Measurements from ENCODE around the gene KAT2B.
"Not testable (repeated sequence)": the region's sequence is repeated elsewhere in the genome, so short reads cannot be mapped to it uniquely, and the experiment has no call there.

The KAT2B gene

GRCh38 chr3:20039765-20040547, at the start of gene KAT2B:
Gene KAT2B (plus strand): TSS chr3:20040446. CDS start chr3:20040478, 32 bp downstream.
- DNase-seq (ENCODE audit: low spot score), result peak; percentile 92

- no peak for DNase-seq (ENCODE audit: low spot score)
These were observed 45.5 kb upstream of the KAT2B start for GRCh38 chr3:19994796-19995195.

GRCh38 chr3:19997502-19997901, 42.7 kb upstream of the KAT2B start:
- DNase-seq (ENCODE audit: low spot score), result no peak

DNA sequence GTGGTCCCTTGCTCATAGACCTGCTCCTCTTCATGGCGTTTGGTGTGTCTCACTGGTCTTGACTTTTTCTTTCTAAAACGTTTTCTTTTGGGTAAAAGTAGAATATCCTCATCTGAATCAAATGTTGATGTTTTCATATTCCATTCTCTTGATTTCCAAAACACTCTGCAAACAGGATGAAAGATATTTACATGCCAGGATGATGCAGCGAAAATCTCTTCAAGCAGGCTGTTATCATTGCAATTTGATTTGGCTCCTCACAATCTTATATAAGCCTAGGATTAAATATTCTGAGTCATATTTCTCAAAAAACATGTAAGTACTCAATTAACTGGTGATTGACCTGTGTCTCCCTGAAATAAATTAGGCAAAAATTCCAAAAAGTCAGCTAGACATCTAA, 38.3 kb upstream of the KAT2B start:
- DNase-seq (ENCODE audit: low spot score), result no peak

- no peak for DNase-seq (ENCODE audit: low spot score)
These were observed 32.3 kb upstream of the KAT2B start for GRCh38 chr3:20007960-20008359.

DNA sequence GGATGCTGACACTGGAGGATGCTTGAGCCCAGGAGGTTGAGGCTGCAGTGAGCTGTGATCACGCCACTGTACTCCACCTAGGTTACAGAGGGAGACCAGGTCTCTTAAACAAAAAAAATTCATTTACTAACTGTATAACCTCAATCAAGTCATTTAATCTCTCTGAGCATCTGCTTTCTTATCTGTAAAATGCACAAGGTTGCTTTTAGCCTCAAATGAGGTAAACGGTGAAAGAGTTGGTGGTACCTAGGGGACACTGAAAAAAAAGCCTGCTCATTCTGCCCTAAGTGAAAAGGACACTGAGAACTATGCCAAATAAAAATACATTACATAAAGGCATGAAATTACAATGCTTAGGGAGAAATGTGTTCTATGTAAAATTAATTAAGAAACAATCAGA, 31.6 kb upstream of the KAT2B start:
- DNase-seq (ENCODE audit: low spot score), result no peak

DNA sequence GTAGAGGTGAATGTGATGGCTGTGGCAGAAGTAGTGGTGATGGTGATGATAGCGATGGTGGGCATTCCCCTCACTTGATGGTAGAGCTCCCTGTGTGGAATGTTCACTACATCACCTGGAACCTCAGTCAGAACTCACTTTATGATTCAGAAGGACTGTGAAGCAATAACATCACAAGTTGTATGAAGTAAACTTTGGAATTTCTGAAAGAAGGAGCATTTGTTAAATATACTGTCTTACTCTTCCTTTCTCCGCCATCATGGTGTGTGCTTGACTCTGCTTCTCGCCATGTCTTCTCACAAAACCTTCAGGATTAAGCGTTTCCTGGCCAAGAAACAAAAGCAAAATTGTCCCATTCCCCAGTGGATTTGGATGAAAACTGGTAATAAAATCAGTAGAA, 28.1 kb upstream of the KAT2B start, which contains the start of gene PP2D1:
TSS of gene PP2D1 (minus strand) at position 101 of the 400 bp plus-strand sequence. CDS start 192 bp downstream, outside the sequence.
- DNase-seq (ENCODE audit: low spot score), result no peak

DNA sequence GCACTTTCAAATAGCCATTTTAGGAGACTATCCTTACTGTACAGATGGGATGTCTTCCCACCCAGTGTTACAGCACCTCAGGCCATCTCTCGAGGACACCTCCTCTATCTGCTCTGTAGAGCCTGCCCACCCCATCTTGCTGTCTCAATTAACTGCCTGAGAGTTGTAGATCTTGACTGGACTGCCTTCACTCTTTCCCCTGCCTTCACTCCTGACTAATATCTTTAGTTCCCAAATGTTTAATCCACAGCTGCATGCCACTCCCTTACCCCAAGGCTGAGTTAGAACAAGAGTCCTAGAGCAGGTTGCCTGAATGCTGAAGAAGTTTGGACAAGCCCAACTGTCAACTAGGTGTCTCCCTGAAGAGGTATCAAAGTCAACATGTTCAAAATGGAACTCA, 26.9 kb upstream of the KAT2B start:
- DNase-seq (ENCODE audit: low spot score), result no peak

DNA sequence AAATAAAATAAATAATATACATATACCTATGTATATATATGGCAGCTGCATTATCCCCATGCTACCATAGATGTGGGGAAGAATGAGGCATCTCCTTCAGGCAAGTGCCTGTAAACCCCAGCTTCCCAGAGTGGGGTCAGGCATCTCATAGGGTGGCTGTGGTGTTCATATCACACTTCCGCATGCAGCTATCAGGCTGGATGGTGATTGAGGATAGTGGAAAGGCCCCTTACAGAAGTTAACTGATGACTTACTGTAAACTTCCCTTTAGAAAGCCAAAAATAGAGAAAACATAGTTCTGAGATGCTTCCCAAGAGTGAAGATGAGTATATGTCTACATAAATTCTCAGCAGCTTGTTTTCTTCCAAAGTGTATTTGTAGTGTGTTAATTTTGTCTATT, 24.7 kb upstream of the KAT2B start:
- DNase-seq (ENCODE audit: low spot score), result no peak

DNA sequence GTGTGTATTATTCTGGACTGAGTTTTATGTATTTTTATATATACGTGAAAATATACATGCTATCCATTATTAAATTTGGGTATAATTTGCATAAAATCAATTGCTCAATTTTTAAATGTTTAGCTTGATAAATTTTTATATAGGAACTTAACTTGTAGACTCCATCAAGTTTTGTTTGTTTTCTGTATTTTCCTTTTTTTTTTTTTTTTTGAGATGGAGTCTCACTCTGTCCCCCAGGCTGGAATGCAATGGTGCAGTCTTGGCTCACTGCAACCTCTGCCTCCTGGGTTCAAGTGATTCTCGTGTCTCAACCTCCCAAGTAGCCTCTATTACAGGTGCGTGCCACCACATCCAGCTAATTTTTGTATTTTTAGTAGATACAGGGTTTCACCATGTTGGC, 24.2 kb upstream of the KAT2B start:
- not testable (repeated sequence) for DNase-seq (ENCODE audit: low spot score)

DNA sequence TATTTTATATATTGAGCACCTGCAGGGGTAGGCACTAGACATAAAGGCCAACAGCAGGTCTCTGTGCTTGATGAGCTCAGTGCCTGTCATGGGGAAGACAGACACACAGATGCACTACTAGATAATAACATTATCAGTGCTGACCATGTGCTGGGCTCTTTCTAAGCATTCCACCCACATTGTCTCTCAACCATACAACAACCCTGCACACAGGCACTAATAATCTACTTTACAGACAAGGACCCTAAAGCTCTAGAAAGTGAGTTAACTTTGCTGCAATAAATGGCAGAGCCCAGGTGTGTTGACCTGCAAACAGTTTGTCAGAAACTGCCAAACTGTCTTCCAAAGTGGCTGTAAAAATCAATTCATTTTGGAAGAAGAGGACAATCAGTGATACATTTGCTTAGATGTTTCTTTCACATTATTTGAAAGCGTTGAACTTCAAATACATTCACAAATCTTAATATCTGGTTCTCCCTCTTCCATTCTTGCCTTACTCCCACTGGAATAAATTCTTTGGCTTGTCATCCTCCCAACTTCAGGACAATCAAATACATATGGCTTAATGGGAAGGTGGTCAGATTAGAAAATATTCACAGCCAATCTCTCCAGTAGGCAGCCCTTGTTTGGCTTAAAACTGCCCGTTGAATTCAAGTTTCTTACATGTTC, 17.2 kb upstream of the KAT2B start:
- no peak for DNase-seq (ENCODE audit: low spot score)

DNA sequence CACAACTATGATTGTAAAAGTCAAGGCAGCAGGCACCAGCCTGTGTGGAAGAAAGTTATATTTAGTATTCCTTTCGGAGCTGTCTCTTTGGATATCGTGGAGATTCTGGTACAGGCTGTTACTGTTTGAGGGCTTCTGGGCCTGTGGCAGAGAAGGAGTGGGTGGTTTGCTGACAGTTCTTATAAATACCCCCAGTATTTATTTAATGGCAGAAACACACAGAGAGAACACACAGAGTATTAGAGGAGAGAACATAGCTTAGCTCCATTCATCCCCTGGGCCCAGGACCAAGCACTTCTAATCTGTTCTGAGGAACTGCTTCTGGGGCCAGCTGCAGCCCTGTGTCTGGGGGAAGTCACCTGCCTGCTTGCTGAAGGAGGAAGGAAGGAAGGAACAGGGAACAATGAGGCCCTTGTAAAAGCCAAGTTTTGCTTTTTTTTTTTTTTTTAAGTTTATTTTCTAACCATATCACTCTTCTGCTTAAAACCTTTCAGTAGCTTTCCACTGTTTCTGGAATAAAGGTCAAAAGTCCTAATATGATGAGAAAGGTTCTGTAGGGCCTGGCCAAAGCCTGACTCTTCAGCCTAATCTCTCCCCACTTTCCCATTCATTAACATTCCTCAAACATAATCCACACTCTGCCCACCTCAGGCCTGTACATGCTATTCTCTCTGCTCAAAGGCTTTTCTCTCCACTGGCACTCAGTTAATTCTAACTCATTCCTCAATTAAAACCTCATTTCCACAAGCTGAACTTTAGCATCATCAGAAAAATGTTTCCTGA, 16.4 kb upstream of the KAT2B start:
- peak; percentile 69 for DNase-seq (ENCODE audit: low spot score)

GRCh38 chr3:20027136-20027535, 13.1 kb upstream of the KAT2B start:
- DNase-seq (ENCODE audit: low spot score), result no peak

DNA sequence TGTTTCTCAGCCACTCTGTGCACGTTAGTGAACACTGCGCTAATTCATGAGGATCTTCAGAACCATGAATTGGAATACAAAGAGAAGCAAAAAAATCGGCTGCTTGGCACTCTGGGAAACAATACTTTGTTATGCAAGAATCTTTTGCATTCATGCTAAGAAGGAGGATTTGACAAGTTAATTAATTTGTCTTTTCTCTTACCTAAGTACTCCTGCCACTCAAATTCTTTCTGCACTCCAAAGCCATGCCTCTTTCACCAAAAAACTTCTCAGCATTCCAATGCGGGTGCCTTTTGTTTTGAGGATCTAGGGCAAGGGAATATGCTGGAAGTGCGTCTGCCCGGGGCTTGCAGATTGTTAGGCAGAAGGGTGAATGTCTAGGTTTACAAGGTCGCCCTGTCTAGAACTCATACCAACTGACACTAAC, 11.3 kb upstream of the KAT2B start:
- no peak for DNase-seq (ENCODE audit: low spot score)

DNA sequence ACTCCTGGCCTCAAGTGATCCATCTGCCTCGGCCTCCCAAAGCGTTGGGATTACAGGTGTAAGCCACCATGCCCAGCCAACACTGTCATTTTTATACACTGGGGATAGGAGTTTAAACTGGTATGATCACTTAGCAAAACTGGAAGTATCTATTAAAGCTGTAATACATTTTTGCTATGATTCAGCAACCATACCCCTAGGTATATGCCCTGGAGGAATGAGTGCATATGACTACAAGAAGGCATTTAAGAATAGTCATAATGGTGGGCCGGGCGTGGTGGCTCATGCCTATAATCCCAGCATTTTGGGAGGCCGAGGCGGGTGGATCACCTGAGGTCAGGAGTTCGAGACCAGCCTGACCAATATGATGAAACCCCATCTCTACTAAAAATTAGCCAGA, 8.3 kb upstream of the KAT2B start:
- not testable (repeated sequence) for DNase-seq (ENCODE audit: low spot score)

DNA sequence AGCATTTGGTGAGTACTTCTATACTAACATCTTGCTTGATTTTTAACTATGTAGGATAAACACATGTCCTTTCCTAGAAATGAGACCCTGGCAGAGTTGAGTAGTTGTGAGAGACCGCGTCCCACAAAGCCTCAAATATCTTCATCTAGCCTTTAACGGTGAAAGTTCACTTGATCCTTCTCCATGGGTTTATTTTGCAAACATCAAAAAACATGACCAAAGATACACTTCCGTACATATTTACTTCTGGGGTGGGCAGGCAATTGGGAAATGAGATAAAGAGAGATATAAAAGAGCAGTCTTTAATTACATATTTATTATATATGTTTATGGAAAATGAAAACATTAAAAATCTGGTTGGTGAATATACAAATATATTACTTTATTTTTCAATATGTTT, 5.2 kb upstream of the KAT2B start:
- no peak for DNase-seq (ENCODE audit: low spot score)

- no peak for DNase-seq (ENCODE audit: low spot score)
These were observed 2.8 kb upstream of the KAT2B start for GRCh38 chr3:20037255-20037996.

GRCh38 chr3:20038699-20039465, 1.4 kb upstream of the KAT2B start:
- DNase-seq (ENCODE audit: low spot score), result no peak

DNA sequence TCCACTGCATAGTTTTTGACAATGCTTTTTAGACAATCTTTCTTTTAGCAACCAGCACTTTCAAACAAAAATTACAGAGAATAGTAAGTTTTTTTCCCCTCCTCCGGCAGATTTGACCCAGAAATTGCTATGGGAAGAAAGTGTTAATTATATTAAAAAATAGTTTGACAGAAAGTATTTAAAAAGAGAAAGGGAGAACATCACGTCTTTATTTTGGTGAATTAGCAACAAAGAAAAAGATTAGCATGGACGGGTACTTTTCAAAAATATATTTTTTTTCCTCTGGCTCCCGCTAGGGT, 831 bp upstream of the KAT2B start:
- no peak for DNase-seq (ENCODE audit: low spot score)

- DNase-seq (ENCODE audit: low spot score), result peak; percentile 88
These were observed 426 bp downstream of the KAT2B start for GRCh38 chr3:20040548-20041196.

Data from globus pallidus (tissue), 1 donor.